A549 (cell line): ENCODE data around the gene ACTRT2. TPM values are rescaled to one million over a fixed set of nuclear protein-coding genes. Genes with fewer than 3 reads are reported as not detected.

Experiments used
- ATAC-seq, 2 experiments: fragments of 200-7000 bp in 1 of 2; fragments of >200 bp in 1 of 2; cut with Nextera tagmentation in 1 of 2; cut with Tn5 transposase in 1 of 2; 3 replicates each; pipeline versions ENCODE4 v1.8.0 to v1.9.1; 2018 to 2020; ENCODE audit warnings: mild to moderate bottlenecking in 1 of 2, moderate library complexity in 1 of 2
- CTCF ChIA-PET: fragments of 300-600 bp; sonication (Branson Sonifier 250); formaldehyde crosslinking; extraction: SDS; loops from one replicate; lab custom pipeline; 2021; ENCODE audit warnings: antibody characterized with exemption, inconsistent platforms; lab: Yijun Ruan, JAX
- POLR2A ChIA-PET: fragments of 350-600 bp; formaldehyde crosslinking; extraction: SDS; loops from one replicate; lab custom pipeline; 2021; ENCODE audit warnings: antibody characterized with exemption, inconsistent platforms; lab: Yijun Ruan, JAX
- DNase-seq, 2 experiments: peaks; one replicate each; pipeline versions ENCODE4 v3.0.0 to v3.0.0-alpha.2; 2011 to 2016; ENCODE audit warnings: low read depth in 1 of 2, low spot score in 1 of 2
- FAIRE-seq: peaks from 2 replicates; lab custom pipeline; 2011; peaks lifted over from hg19 to GRCh38; lab: Jason Lieb, UNC
- H3K27ac ChIP-seq, 2 experiments: fragments of >200 bp; sonication (Bioruptor Twin); formaldehyde crosslinking; 3 replicates each; pipeline ENCODE4 v1.5.1; 2016 to 2017
- H3K4me1 ChIP-seq: fragments of >200 bp; sonication (Bioruptor Twin); formaldehyde crosslinking; 3 replicates; pipeline ENCODE4 v1.6.1; 2016
- H3K4me2 ChIP-seq: fragments of >200 bp; sonication (Bioruptor Twin); formaldehyde crosslinking; 3 replicates; pipeline ENCODE4 v1.6.1; 2016
- H3K4me3 ChIP-seq: fragments of >200 bp; sonication (Bioruptor Twin); formaldehyde crosslinking; 3 replicates; pipeline ENCODE4 v1.5.1; 2016
- H3K9me3 ChIP-seq: fragments of >200 bp; sonication (Bioruptor Twin); formaldehyde crosslinking; 3 replicates; pipeline ENCODE4 v1.6.1; 2016
- CBX2 ChIP-seq: fragments of 200-600 bp; sonication (generic); IDR thresholded peaks from 2 replicates; pipeline ENCODE4 v1.6.1; 2016; ENCODE audit warnings: low read depth, mild to moderate bottlenecking, borderline replicate concordance
- CHD2 ChIP-seq: fragments of 150-350 bp; IDR thresholded peaks from 2 replicates; pipeline ENCODE4 v1.6.1; 2014; ENCODE audit warnings: low read length; ENCODE audit not compliant: partially characterized antibody
- EHMT2 ChIP-seq: fragments of 200-600 bp; sonication (generic); IDR thresholded peaks from 2 replicates; pipeline ENCODE4 v1.6.1; 2016; ENCODE audit warnings: antibody characterized with exemption, low read depth, mild to moderate bottlenecking, moderate library complexity
- EP300 ChIP-seq, 2 experiments: fragments of >200 bp; sonication (Bioruptor Twin); formaldehyde crosslinking; IDR thresholded peaks; 2 replicates in 1 of 2; 3 replicates in 1 of 2; pipeline ENCODE4 v1.6.1; 2016 to 2017
- FOXS1 ChIP-seq: fragments of 250-450 bp; sonication (Bioruptor Pico); IDR thresholded peaks from 2 replicates; pipeline ENCODE4 v1.5.0; 2020; ENCODE audit warnings: mild to moderate bottlenecking, moderate library complexity
- HOXA7 ChIP-seq: fragments of 250-450 bp; sonication (Bioruptor Pico); IDR thresholded peaks from 2 replicates; pipeline ENCODE4 v1.5.0; 2020; ENCODE audit warnings: mild to moderate bottlenecking, moderate library complexity
- HOXB5 ChIP-seq: fragments of 250-450 bp; sonication (Bioruptor Pico); IDR thresholded peaks from 2 replicates; pipeline ENCODE4 v1.5.0; 2020; ENCODE audit warnings: mild to moderate bottlenecking, moderate library complexity
- JUNB ChIP-seq: fragments of >200 bp; sonication (Bioruptor Twin); formaldehyde crosslinking; IDR thresholded peaks from 2 replicates; pipeline ENCODE4 v1.6.1; 2016
- KDM5A ChIP-seq: fragments of 200-600 bp; sonication (generic); IDR thresholded peaks from 2 replicates; pipeline ENCODE4 v1.6.1; 2016; ENCODE audit warnings: antibody characterized with exemption, mild to moderate bottlenecking
- NFE2L2 ChIP-seq: fragments of 150-350 bp; conservative IDR thresholded peaks from 2 replicates; pipeline ENCODE4 v1.6.1; 2014; ENCODE audit warnings: low read length
- PHF8 ChIP-seq: fragments of 200-600 bp; sonication (generic); IDR thresholded peaks from 2 replicates; pipeline ENCODE4 v1.6.1; 2016; ENCODE audit warnings: low read depth, mild to moderate bottlenecking, antibody characterized with exemption, moderate library complexity, borderline replicate concordance
- RARB ChIP-seq: fragments of 250-450 bp; sonication (Bioruptor Pico); IDR thresholded peaks from 2 replicates; pipeline ENCODE4 v1.8.0; 2021; ENCODE audit warnings: mild to moderate bottlenecking, moderate library complexity
- RNF2 ChIP-seq: fragments of 200-600 bp; sonication (generic); IDR thresholded peaks from 2 replicates; pipeline ENCODE4 v1.6.1; 2016; ENCODE audit warnings: low read depth, mild to moderate bottlenecking, antibody characterized with exemption, moderate library complexity, borderline replicate concordance
- SREBF2 ChIP-seq: fragments of 450-650 bp; IDR thresholded peaks from 2 replicates; pipeline ENCODE4 v1.6.1; 2014; ENCODE audit warnings: mild to moderate bottlenecking, moderate library complexity
- TFCP2L1 ChIP-seq: fragments of 250-450 bp; sonication (Bioruptor Pico); IDR thresholded peaks from 2 replicates; pipeline ENCODE4 v1.5.0; 2021; ENCODE audit warnings: mild to moderate bottlenecking
- ZNF302 ChIP-seq: fragments of 250-450 bp; sonication (Bioruptor Pico); IDR thresholded peaks from 2 replicates; pipeline ENCODE4 v1.9.0; 2021; ENCODE audit warnings: inconsistent platforms, mild to moderate bottlenecking, moderate library complexity
- ZSCAN20 ChIP-seq: fragments of 250-450 bp; sonication (Bioruptor Pico); IDR thresholded peaks from 2 replicates; pipeline ENCODE4 v1.8.0; 2022; ENCODE audit warnings: mild to moderate bottlenecking, moderate library complexity
- WGBS: methylation state at CpG from one replicate; pipeline ENCODE4 v1.1.6; 2017; ENCODE audit errors: missing lambda C conversion rate; 5-methylcytosine and 5-hydroxymethylcytosine counted together
- polyA plus RNA-seq, 4 experiments: library from polyadenylated mRNA; depleted of rRNA in 3 of 4; stranded (reverse); fragments of >200 nt; fragmentation: RNase III in 1 of 4; extraction: RNeasy Plus Mini Kit Qiagen cat#74134 plus additional on column Dnase treatment in 1 of 4; gene quantifications; 2 replicates in 3 of 4; 3 replicates in 1 of 4; pipeline ENCODE4 v1.2.3, GENCODE V29; 2011 to 2017
- TF ChIP-seq, protein P1 (sequence below): fragments of 250-450 bp; sonication (Bioruptor Pico); IDR thresholded peaks from 2 replicates; pipeline ENCODE4 v1.5.0; 2020; ENCODE audit warnings: low read depth, mild to moderate bottlenecking, moderate library complexity
- TF ChIP-seq, protein P2 (sequence below): fragments of 150-350 bp; IDR thresholded peaks from 2 replicates; pipeline ENCODE4 v1.6.1; 2014; ENCODE audit warnings: low read depth, mild to moderate bottlenecking, low read length
- TF ChIP-seq, protein P3 (sequence below): IDR thresholded peaks from 2 replicates; pipeline ENCODE4 v1.6.1; 2012; ENCODE audit warnings: low read depth, borderline replicate concordance

ACTRT2 gene
- polyA plus RNA-seq, 2 of the 4 experiments (the other 2 are of a cell fraction): not detected

DNA sequence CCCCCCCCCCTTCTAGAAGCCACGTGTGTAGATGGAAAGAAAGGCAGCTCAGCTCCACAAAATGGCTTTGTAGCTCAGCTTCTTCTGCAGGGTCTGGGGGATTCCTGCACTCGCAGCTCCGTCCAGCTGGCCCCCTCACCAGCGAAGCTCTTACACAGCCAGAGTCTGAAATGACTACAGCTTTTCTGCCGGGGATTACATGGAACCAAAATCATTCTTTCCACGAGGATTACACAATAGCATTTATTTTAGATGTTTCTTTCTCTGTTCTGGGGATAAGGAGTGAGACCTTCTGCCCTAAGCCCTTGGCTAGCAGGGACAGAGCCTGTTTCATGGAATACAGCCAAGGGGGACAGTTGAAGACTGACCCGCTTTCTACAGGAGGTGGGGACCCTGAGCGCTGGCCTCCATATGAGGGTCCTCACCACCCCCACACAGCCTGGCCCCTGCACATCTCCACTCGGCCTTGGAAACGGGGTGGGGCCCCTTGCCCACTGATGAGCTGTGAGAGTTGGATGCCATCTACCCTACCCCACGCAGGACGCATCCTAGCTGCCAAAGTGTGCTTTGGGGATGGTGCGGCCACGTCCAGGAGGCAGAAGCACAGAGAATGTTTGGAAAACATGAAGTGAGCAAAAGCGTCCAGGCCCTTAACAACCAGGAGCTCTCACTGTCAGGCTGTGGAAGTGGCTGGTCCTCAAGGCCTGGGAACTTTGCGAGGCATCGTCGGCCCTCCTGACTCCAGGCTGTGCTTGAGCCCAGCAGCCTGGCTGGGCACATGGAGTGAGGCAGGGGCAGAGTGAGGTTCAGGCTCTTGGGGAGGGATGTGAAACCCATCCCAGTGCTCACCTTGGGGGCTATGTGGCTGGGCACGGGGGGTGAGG, 14.5 kb downstream of the ACTRT2 start:
- TF ChIP-seq JUNB: no peak
- no peak for TF ChIP-seq PHF8
- no peak for TF ChIP-seq KDM5A
- TF ChIP-seq, protein P1, sequence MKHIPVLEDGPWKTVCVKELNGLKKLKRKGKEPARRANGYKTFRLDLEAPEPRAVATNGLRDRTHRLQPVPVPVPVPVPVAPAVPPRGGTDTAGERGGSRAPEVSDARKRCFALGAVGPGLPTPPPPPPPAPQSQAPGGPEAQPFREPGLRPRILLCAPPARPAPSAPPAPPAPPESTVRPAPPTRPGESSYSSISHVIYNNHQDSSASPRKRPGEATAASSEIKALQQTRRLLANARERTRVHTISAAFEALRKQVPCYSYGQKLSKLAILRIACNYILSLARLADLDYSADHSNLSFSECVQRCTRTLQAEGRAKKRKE: no peak
- no peak for TF ChIP-seq ZSCAN20
- TF ChIP-seq CHD2: no peak
- CTCF ChIA-PET: no interaction called here

DNA sequence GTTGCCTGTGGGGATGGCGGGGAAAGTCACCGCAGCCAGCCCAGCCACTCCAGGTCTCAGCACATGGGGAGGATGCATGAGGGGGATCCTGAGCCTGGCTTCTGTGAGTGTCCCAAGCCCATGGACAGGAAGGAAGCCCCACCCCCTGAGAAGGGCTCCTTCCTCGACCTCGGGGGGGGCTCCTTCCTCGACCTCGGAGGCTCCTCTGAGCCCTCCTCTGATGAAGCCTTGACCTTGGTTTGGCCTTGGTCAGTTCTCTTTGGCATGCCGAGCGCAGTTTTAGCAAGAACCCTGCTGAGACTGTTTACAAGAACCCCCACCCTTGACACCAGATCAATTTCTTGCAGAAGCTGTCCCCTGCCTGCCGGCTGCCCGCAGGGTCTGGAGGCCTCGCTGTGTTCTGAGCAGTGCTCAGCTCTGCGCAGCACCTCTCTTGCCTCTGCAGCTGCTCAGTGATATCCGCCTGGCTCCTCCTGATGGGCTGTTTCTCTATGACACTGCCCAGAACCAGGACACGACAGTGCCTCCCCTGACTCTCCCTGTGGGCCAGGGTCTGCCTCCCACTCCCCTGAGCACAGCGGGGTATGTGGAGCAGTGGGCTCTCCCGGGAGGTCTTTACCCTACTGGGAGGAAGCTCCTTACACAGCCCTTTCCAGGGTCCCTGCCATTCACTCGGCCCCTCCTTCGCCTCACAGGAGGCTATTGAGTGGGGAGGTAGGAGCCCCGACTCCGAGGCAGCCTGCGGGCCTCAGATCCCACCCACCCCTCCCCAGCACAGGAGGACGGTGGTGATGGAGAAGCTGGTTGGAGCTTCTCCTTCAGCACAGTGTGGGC, 15.4 kb downstream of the ACTRT2 start:
- ChIA-PET CTCF (no interaction called here), POLR2A (no interaction called here)
- no peak overlapping the region for H3K4me2 ChIP-seq
- FAIRE-seq (no peak), ATAC-seq (peak in 1 of 2 experiments; percentile 33; a peak in 2 of 6 replicates)
- H3K4me3 ChIP-seq: no peak overlapping the region
- no peaks in the 10 kb centered on the region for H3K4me1 ChIP-seq
- no peaks in the 10 kb centered on the region for H3K9me3 ChIP-seq
- H3K27ac ChIP-seq: no peak overlapping the region
- 31% methylated on average over 11 of the region's 22 CpGs for WGBS
- no peak for TF ChIP-seq RNF2
- TF ChIP-seq, all 56 proteins: peak for 0
- no peak for DNase-seq

More for the DNA sequence above, 14.5 kb downstream of the ACTRT2 start:
- no peaks in the 10 kb centered on the region for H3K4me1 ChIP-seq
- H3K9me3 ChIP-seq: no peaks in the 10 kb centered on the region
- FAIRE-seq: no peak
- DNase-seq: no peak
- H3K4me2 ChIP-seq: no peak overlapping the region
- H3K27ac ChIP-seq: no peak overlapping the region
- no peak for ATAC-seq
- WGBS: 26% methylated on average over 10 of the region's 19 CpGs
- POLR2A ChIA-PET: no interaction called here
- H3K4me3 ChIP-seq: no peak overlapping the region

DNA sequence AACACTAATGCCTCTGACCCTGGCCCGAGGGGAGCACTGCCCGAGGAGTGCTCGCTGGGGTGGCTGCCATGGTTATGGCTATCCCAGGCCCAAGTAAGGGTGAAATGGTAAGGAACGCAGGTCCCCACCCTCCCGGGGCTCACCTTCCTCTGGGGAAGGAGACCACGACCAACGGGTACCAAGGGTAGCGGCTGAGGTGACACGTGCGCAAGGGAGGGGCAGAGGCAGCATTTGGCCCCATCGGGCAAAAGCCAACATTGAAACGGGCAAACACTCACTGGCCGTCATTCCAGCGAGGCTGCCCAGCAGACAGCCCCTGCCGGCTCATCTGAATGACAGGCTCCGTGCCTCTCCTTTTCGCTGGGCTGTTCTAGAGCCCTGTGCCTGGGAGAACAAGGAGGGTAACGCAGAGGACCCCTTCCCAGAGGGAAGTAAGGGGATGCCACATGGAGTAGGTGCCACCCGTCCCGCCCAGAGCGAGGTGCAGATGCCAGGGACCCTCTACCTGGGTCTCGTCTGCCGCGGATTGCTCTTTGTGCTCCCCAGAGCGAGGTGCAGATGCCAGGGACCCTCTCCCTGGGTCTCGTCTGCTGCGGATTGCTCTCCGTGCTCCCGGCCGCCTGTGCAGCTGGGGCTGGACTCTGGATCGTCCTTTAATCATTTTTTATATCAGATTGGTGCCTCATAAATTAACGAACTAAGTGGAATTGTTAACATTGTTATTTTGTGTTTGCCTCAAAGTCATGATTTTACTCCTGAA, 16.2 kb downstream of the ACTRT2 start:
- no peak for TF ChIP-seq TFCP2L1 (CRISPR knock-in tag)
- no peak for TF ChIP-seq ZNF302 (CRISPR knock-in tag)
- TF ChIP-seq NFE2L2: no peak
- TF ChIP-seq SREBF2: no peak
- TF ChIP-seq FOXS1: no peak
- no peak for TF ChIP-seq EHMT2
- no peak for TF ChIP-seq HOXA7 (CRISPR knock-in tag)
- no peak for TF ChIP-seq HOXB5 (CRISPR knock-in tag)
- no peak for TF ChIP-seq RARB (CRISPR knock-in tag)
- TF ChIP-seq, protein P2, sequence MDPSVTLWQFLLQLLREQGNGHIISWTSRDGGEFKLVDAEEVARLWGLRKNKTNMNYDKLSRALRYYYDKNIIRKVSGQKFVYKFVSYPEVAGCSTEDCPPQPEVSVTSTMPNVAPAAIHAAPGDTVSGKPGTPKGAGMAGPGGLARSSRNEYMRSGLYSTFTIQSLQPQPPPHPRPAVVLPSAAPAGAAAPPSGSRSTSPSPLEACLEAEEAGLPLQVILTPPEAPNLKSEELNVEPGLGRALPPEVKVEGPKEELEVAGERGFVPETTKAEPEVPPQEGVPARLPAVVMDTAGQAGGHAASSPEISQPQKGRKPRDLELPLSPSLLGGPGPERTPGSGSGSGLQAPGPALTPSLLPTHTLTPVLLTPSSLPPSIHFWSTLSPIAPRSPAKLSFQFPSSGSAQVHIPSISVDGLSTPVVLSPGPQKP: no peak
- no peak for TF ChIP-seq EP300 (IDR thresholded peaks at IDR 0.05)
- no peak for TF ChIP-seq CBX2
- TF ChIP-seq, protein P3, sequence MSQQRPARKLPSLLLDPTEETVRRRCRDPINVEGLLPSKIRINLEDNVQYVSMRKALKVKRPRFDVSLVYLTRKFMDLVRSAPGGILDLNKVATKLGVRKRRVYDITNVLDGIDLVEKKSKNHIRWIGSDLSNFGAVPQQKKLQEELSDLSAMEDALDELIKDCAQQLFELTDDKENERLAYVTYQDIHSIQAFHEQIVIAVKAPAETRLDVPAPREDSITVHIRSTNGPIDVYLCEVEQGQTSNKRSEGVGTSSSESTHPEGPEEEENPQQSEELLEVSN: no peak
- DNase-seq (no peak), FAIRE-seq (no peak), ATAC-seq (no peak)
- CTCF ChIA-PET: no interaction called here
- Histone ChIP-seq H3K4me1 (no peaks in the 10 kb centered on the region), H3K9me3 (no peaks in the 10 kb centered on the region), H3K4me2 (no peak overlapping the region), H3K4me3 (no peak overlapping the region), H3K27ac (no peak overlapping the region)
- POLR2A ChIA-PET: no interaction called here
- 34% methylated on average over 13 of the region's 32 CpGs for WGBS
